Mesenchymal stem cell (in vitro differentiated cells and primary cell): Measurements from ENCODE around the gene ERBB4.
A peak's percentile ranks its signal among the peaks of the same experiment; 100 is the strongest.

ENCODE experiments used
- DNase-seq: peaks from one replicate; pipeline ENCODE4 v3.0.0-alpha.2; 2013
- H2AFZ ChIP-seq: one replicate; pipeline ENCODE4 v1.6.1; 2013; ENCODE audit warnings: low read depth, mild to moderate bottlenecking, control low read depth, inconsistent platforms, low read length, moderate library complexity
- H2AK5ac ChIP-seq: 2 replicates; pipeline ENCODE4 v1.6.1; 2013; ENCODE audit warnings: low read length, moderate library complexity, mild to moderate bottlenecking, inconsistent platforms; ENCODE audit not compliant: severe bottlenecking
- H2BK120ac ChIP-seq: one replicate; pipeline ENCODE4 v1.6.1; 2013; ENCODE audit warnings: low read depth, mild to moderate bottlenecking, inconsistent platforms, low read length, moderate library complexity
- H2BK12ac ChIP-seq, 2 experiments: one replicate each; pipeline ENCODE4 v1.6.1; 2013; ENCODE audit warnings: inconsistent platforms in 2 of 2, low read length in 2 of 2, mild to moderate bottlenecking in 2 of 2, moderate library complexity in 2 of 2, control low read depth in 1 of 2
- H2BK15ac ChIP-seq: one replicate; pipeline ENCODE4 v1.6.1; 2013; ENCODE audit warnings: mild to moderate bottlenecking, low read depth, inconsistent platforms; ENCODE audit not compliant: poor library complexity, severe bottlenecking
- H2BK5ac ChIP-seq: 2 replicates; pipeline ENCODE4 v1.6.1; 2013; ENCODE audit warnings: low read depth, mild to moderate bottlenecking, low read length, control low read depth, inconsistent platforms; ENCODE audit not compliant: poor library complexity, severe bottlenecking
- H3K14ac ChIP-seq, 2 experiments: one replicate each; pipeline ENCODE4 v1.6.1; 2013; ENCODE audit warnings: inconsistent platforms in 2 of 2, low read length in 2 of 2, control low read depth in 1 of 2, mild to moderate bottlenecking in 1 of 2, moderate library complexity in 1 of 2
- H3K18ac ChIP-seq, 2 experiments: one replicate each; pipeline ENCODE4 v1.6.1; 2013; ENCODE audit warnings: inconsistent platforms in 2 of 2, low read length in 2 of 2, control low read depth in 1 of 2, low read depth in 1 of 2, mild to moderate bottlenecking in 1 of 2
- H3K23ac ChIP-seq, 2 experiments: one replicate each; pipeline ENCODE4 v1.6.1; 2013; ENCODE audit warnings: inconsistent platforms in 2 of 2, low read length in 2 of 2, mild to moderate bottlenecking in 2 of 2, moderate library complexity in 2 of 2, control low read depth in 1 of 2
- H3K27ac ChIP-seq: 2 replicates; pipeline ENCODE4 v1.5.1; 2013; ENCODE audit warnings: mild to moderate bottlenecking, moderate library complexity, low read length, control low read depth, inconsistent platforms; ENCODE audit not compliant: poor library complexity, severe bottlenecking
- H3K27me3 ChIP-seq, 2 experiments: 2 replicates each; pipeline versions ENCODE4 v1.6.1 to v1.7.0; 2013; ENCODE audit warnings: low read length in 2 of 2, mild to moderate bottlenecking in 2 of 2, moderate library complexity in 2 of 2, control low read depth in 1 of 2, inconsistent platforms in 1 of 2; ENCODE audit not compliant: control insufficient read depth in 1 of 2, insufficient read depth in 1 of 2
- H3K36me3 ChIP-seq, 2 experiments: 2 replicates each; pipeline versions ENCODE4 v1.6.1 to v1.7.0; 2013; ENCODE audit warnings: low read length in 2 of 2, control low read depth in 1 of 2, inconsistent platforms in 1 of 2, low read depth in 1 of 2, mild to moderate bottlenecking in 1 of 2; ENCODE audit not compliant: insufficient read depth in 2 of 2, control insufficient read depth in 1 of 2
- H3K4ac ChIP-seq, 2 experiments: one replicate each; pipeline ENCODE4 v1.6.1; 2013; ENCODE audit warnings: inconsistent platforms in 2 of 2, low read length in 2 of 2, mild to moderate bottlenecking in 2 of 2, moderate library complexity in 2 of 2, control low read depth in 1 of 2, low read depth in 1 of 2
- H3K4me1 ChIP-seq: 2 replicates; pipeline ENCODE4 v1.6.1; 2013; ENCODE audit warnings: low read depth, low read length, control low read depth; ENCODE audit not compliant: control insufficient read depth, insufficient read depth
- H3K4me2 ChIP-seq: 2 replicates; pipeline ENCODE4 v1.6.1; 2013; ENCODE audit warnings: low read length, mild to moderate bottlenecking, inconsistent platforms; ENCODE audit not compliant: poor library complexity, severe bottlenecking
- H3K4me3 ChIP-seq, 2 experiments: 2 replicates each; pipeline versions ENCODE4 v1.5.1 to v1.7.0; 2013; ENCODE audit warnings: low read length in 2 of 2, mild to moderate bottlenecking in 2 of 2, control low read depth in 1 of 2, low read depth in 1 of 2; ENCODE audit not compliant: insufficient read depth in 1 of 2
- H3K79me1 ChIP-seq: replicated peaks from 2 replicates; pipeline ENCODE4 v1.6.1; 2013; ENCODE audit warnings: mild to moderate bottlenecking, control low read depth, low read length, inconsistent platforms; ENCODE audit not compliant: poor library complexity, severe bottlenecking
- H3K9ac ChIP-seq: 2 replicates; pipeline ENCODE4 v1.7.0; 2013; ENCODE audit warnings: mild to moderate bottlenecking, low read length, moderate library complexity
- H3K9me3 ChIP-seq: 2 replicates; pipeline ENCODE4 v1.7.0; 2013; ENCODE audit warnings: mild to moderate bottlenecking, low read length; ENCODE audit not compliant: control insufficient read depth
- H4K8ac ChIP-seq: one replicate; pipeline ENCODE4 v1.6.1; 2013; ENCODE audit warnings: inconsistent platforms, mild to moderate bottlenecking, low read length, moderate library complexity
- H4K91ac ChIP-seq: one replicate; pipeline ENCODE4 v1.6.1; 2013; ENCODE audit warnings: mild to moderate bottlenecking, low read length, inconsistent platforms
- WGBS: methylation state at CpG from one replicate; pipeline ENCODE4 v1.1.7; 2013; ENCODE audit warnings: mixed read lengths; 5-methylcytosine and 5-hydroxymethylcytosine counted together

ERBB4 gene

DNA sequence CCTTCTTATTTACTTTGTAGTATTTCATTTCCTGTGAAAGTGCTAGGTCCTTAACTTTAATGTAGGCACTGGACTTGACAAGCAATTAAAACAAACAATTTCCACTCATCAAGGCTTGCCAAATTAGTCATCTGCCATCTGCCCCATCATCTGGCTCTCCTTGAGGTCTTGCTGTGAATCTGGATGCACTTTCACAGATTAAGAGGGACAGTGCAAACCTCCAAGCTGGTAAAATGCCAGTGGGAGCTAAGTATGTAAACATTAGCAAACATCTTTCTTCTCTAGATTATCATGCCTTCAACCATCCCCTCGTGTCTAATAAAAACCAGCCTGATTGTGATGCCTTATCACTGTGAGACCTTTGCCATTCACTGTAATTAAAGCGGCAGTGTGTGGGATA, 402.9 kb downstream of the ERBB4 start:
- no peak overlapping the region for H4K91ac ChIP-seq
- no peak overlapping the region for H3K9ac ChIP-seq
- H2AK5ac ChIP-seq = no peak overlapping the region
- no peak overlapping the region for H2BK15ac ChIP-seq
- H3K18ac ChIP-seq = no peak overlapping the region
- no CpG with 5 or more reads among the region's 2 CpGs for WGBS
- H3K79me1 ChIP-seq = no peaks in the 10 kb centered on the region
- H2BK5ac ChIP-seq = no peak overlapping the region
- peak; percentile 68 for DNase-seq
- H3K4me3 ChIP-seq = no peak overlapping the region
- no peak overlapping the region for H3K14ac ChIP-seq
- no peak overlapping the region for H2AFZ ChIP-seq
- H3K23ac ChIP-seq = no peak overlapping the region
- H2BK120ac ChIP-seq = no peak overlapping the region
- no peak overlapping the region for H3K4ac ChIP-seq
- no peak overlapping the region for H3K4me2 ChIP-seq
- peaks cover 3% of the 10 kb centered on the region for H3K9me3 ChIP-seq
- no peak overlapping the region for H3K27ac ChIP-seq
- H2BK12ac ChIP-seq = no peak overlapping the region
- H4K8ac ChIP-seq = no peak overlapping the region
- no peaks in the 10 kb centered on the region for H3K27me3 ChIP-seq
- H3K36me3 ChIP-seq = no peaks in the 10 kb centered on the region
- H3K4me1 ChIP-seq = no peaks in the 10 kb centered on the region

DNA sequence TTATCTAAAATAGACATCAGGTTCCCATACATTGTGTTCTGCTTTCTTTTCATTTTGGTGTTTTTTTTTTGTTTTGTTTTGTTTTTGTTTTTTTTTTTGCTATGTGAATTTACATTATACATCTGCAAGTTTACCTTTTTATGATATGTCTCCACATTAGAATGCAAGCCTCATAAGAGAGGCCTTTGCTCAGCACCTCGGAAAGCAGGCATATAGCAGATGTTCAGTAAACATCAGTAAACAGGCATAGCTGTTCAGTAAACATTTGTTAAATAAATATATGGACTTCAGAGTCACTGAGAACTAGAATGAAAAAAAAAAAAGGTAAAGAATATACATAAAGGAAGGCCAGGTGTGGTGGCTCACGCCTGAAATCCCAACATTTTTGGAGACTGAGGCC, 405.3 kb downstream of the ERBB4 start:
- WGBS = no CpG with 5 or more reads among the region's 2 CpGs
- H2BK120ac ChIP-seq = no peak overlapping the region

DNA sequence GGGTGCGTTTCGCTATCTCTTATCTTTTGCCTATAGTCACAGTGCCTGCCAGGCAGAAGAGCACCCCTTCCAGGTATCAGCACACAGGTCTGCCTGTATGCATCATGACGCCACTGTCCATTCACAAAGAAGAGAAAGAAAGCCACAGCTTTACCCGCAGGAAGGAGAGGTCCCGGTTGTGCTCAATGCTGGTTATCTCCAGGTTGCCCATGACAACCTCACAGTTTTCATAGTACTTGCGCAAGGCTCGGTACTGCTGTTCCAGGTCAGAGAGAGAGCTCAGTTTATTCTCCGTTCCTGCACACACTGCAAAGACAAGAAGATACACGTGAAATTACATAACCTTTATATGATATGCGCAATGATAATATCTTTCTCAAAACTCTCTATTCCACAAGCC, 414.0 kb downstream of the ERBB4 start:
- no peak overlapping the region for H2BK12ac ChIP-seq
- no peak overlapping the region for H2AK5ac ChIP-seq
- 85% methylated on average over 10 of the region's 10 CpGs for WGBS
- no peak overlapping the region for H2BK120ac ChIP-seq
- no peak overlapping the region for H3K23ac ChIP-seq
- H4K8ac ChIP-seq = no peak overlapping the region
- H3K4me3 ChIP-seq = no peak overlapping the region
- no peaks in the 10 kb centered on the region for H3K4me1 ChIP-seq
- H3K27me3 ChIP-seq = no peaks in the 10 kb centered on the region
- no peak overlapping the region for H4K91ac ChIP-seq
- peak overlapping the region in 1 of 2 experiments; percentile 30 for H3K18ac ChIP-seq
- no peak overlapping the region for H2BK5ac ChIP-seq
- no peak overlapping the region for H3K4me2 ChIP-seq
- no peak overlapping the region for H3K4ac ChIP-seq
- H3K9me3 ChIP-seq = no peaks in the 10 kb centered on the region
- no peak overlapping the region for H3K14ac ChIP-seq
- H3K27ac ChIP-seq = no peak overlapping the region
- no peak overlapping the region for H2AFZ ChIP-seq
- peak; percentile 15 for DNase-seq
- no peak overlapping the region for H2BK15ac ChIP-seq
- no peak overlapping the region for H3K9ac ChIP-seq
- no peaks in the 10 kb centered on the region for H3K79me1 ChIP-seq
- H3K36me3 ChIP-seq = no peaks in the 10 kb centered on the region

More for the DNA sequence above, 405.3 kb downstream of the ERBB4 start:
- Histone ChIP-seq H2BK5ac (no peak overlapping the region), H3K9me3 (peaks cover 3% of the 10 kb centered on the region), H2BK12ac (no peak overlapping the region), H3K14ac (no peak overlapping the region), H3K27ac (no peak overlapping the region), H3K27me3 (no peaks in the 10 kb centered on the region), H3K23ac (no peak overlapping the region), H3K36me3 (no peaks in the 10 kb centered on the region), H2AFZ (no peak overlapping the region), H3K4ac (no peak overlapping the region), H3K18ac (no peak overlapping the region), H4K8ac (no peak overlapping the region), H3K9ac (no peak overlapping the region), H3K4me2 (no peak overlapping the region), H3K4me3 (no peak overlapping the region), H2AK5ac (no peak overlapping the region), H3K79me1 (no peaks in the 10 kb centered on the region), H3K4me1 (no peaks in the 10 kb centered on the region), H2BK15ac (no peak overlapping the region), H4K91ac (no peak overlapping the region)
- no peak for DNase-seq

- Histone ChIP-seq H2AK5ac (no peak overlapping the region), H3K27ac (no peak overlapping the region), H3K4me3 (no peak overlapping the region), H3K4ac (no peak overlapping the region), H3K36me3 (no peaks in the 10 kb centered on the region), H2BK15ac (no peak overlapping the region), H2BK120ac (no peak overlapping the region), H3K9ac (no peak overlapping the region), H3K27me3 (no peaks in the 10 kb centered on the region), H2BK12ac (no peak overlapping the region), H3K9me3 (no peaks in the 10 kb centered on the region), H4K91ac (no peak overlapping the region), H3K4me2 (no peak overlapping the region), H2BK5ac (no peak overlapping the region), H3K18ac (no peak overlapping the region), H3K79me1 (no peaks in the 10 kb centered on the region), H3K4me1 (no peaks in the 10 kb centered on the region), H3K23ac (no peak overlapping the region), H4K8ac (no peak overlapping the region), H3K14ac (no peak overlapping the region), H2AFZ (no peak overlapping the region)
- no peak for DNase-seq
- 100% methylated on average over 1 of the region's 2 CpGs for WGBS
Observed at GRCh38 chr2:212119591-212119990, 419.0 kb downstream of the ERBB4 start.
